IMR-90 (cell line): ENCODE data around the gene F12. TPM values are rescaled to one million over a fixed set of nuclear protein-coding genes. Genes with fewer than 3 reads are reported as not detected.

Source experiments
- ATAC-seq: fragments of 200-7000 bp; cut with Tn5 transposase; 2 replicates; pipeline ENCODE4 v1.9.1; 2020; ENCODE audit warnings: low read depth, mild to moderate bottlenecking, moderate library complexity
- BruUV-seq: library from RNA; stranded (reverse); fragments of 400-500 nt; replicated peaks from 2 replicates; lab custom pipeline; 2021; lab: Mats Ljungman, UMichigan
- CTCF ChIA-PET: fragments of 300-600 bp; formaldehyde crosslinking; extraction: SDS; loops from one replicate; lab custom pipeline; 2021; ENCODE audit warnings: antibody characterized with exemption; lab: Yijun Ruan, JAX
- POLR2A ChIA-PET: fragments of 300-600 bp; sonication (Branson Sonifier 250); formaldehyde crosslinking; loops from one replicate; lab custom pipeline; 2022; ENCODE audit warnings: antibody characterized with exemption; ENCODE audit not compliant: unreplicated experiment; lab: Charles Lee
- DNase-seq: peaks from one replicate; pipeline ENCODE4 v3.0.0; 2013
- H2AFZ ChIP-seq: replicated peaks from 2 replicates; pipeline ENCODE3; 2013; ENCODE audit warnings: low read length, mild to moderate bottlenecking; ENCODE audit not compliant: poor library complexity
- H2AK5ac ChIP-seq: 2 replicates; pipeline ENCODE4 v1.6.1; 2013; ENCODE audit warnings: low read depth, low read length, inconsistent platforms
- H2AK9ac ChIP-seq: replicated peaks from 2 replicates; pipeline ENCODE3; 2013; ENCODE audit warnings: mild to moderate bottlenecking, low read depth, low read length, moderate library complexity; ENCODE audit not compliant: poor library complexity
- H2BK120ac ChIP-seq: 2 replicates; pipeline ENCODE4 v1.6.1; 2013; ENCODE audit warnings: low read depth, low read length, inconsistent platforms
- H2BK15ac ChIP-seq: 3 replicates; pipeline ENCODE4 v1.6.1; 2013; ENCODE audit warnings: low read depth, low read length, inconsistent platforms
- H2BK20ac ChIP-seq: 2 replicates; pipeline ENCODE4 v1.6.1; 2013; ENCODE audit warnings: low read depth, mild to moderate bottlenecking, inconsistent platforms, low read length, moderate library complexity
- H2BK5ac ChIP-seq: 2 replicates; pipeline ENCODE4 v1.6.1; 2013; ENCODE audit warnings: mild to moderate bottlenecking, low read depth, low read length, inconsistent platforms; ENCODE audit not compliant: poor library complexity, severe bottlenecking
- H3K14ac ChIP-seq: replicated peaks from 2 replicates; pipeline ENCODE4 v1.6.1; 2013; ENCODE audit warnings: low read depth, low read length, inconsistent platforms
- H3K18ac ChIP-seq: 2 replicates; pipeline ENCODE4 v1.6.1; 2013; ENCODE audit warnings: low read depth, low read length, control low read depth
- H3K23ac ChIP-seq: 2 replicates; pipeline ENCODE4 v1.6.1; 2013; ENCODE audit warnings: low read depth, low read length, inconsistent platforms
- H3K27ac ChIP-seq: 2 replicates; pipeline ENCODE4 v1.5.1; 2013; ENCODE audit warnings: mild to moderate bottlenecking, control low read depth, low read length; ENCODE audit not compliant: insufficient read depth
- H3K27me3 ChIP-seq: 2 replicates; pipeline ENCODE4 v1.6.1; 2013; ENCODE audit warnings: low read length; ENCODE audit not compliant: control insufficient read depth, insufficient read depth
- H3K36me3 ChIP-seq: 2 replicates; pipeline ENCODE4 v1.6.1; 2013; ENCODE audit warnings: low read length, mixed read lengths; ENCODE audit not compliant: control insufficient read depth, insufficient read depth
- H3K4ac ChIP-seq: 2 replicates; pipeline ENCODE4 v1.6.1; 2013; ENCODE audit warnings: low read depth, low read length, inconsistent platforms
- H3K4me1 ChIP-seq: 2 replicates; pipeline ENCODE4 v1.6.1; 2013; ENCODE audit warnings: low read length, mixed read lengths; ENCODE audit not compliant: control insufficient read depth, insufficient read depth
- H3K4me2 ChIP-seq: 2 replicates; pipeline ENCODE4 v1.6.1; 2013; ENCODE audit warnings: low read depth, mild to moderate bottlenecking, control low read depth, low read length, moderate library complexity
- H3K4me3 ChIP-seq: 2 replicates; pipeline ENCODE4 v1.5.1; 2013; ENCODE audit warnings: low read depth, mild to moderate bottlenecking, control low read depth, low read length, moderate library complexity; ENCODE audit not compliant: insufficient read depth
- H3K56ac ChIP-seq: 2 replicates; pipeline ENCODE4 v1.6.1; 2013; ENCODE audit warnings: low read length, inconsistent platforms; ENCODE audit not compliant: insufficient read depth; ENCODE audit errors: extremely low read depth
- H3K79me1 ChIP-seq, 2 experiments: 2 replicates each; pipeline ENCODE4 v1.6.1; 2013; ENCODE audit warnings: low read length in 2 of 2, inconsistent platforms in 1 of 2, low read depth in 1 of 2
- H3K9ac ChIP-seq: 2 replicates; pipeline ENCODE4 v1.6.1; 2013; ENCODE audit warnings: low read depth, low read length, control low read depth
- H3K9me1 ChIP-seq: 2 replicates; pipeline ENCODE4 v1.6.1; 2013; ENCODE audit warnings: low read length, inconsistent platforms; ENCODE audit not compliant: insufficient read depth
- H3K9me3 ChIP-seq: 2 replicates; pipeline ENCODE4 v1.6.1; 2013; ENCODE audit warnings: low read length; ENCODE audit not compliant: control insufficient read depth, insufficient read depth
- H4K20me1 ChIP-seq: 2 replicates; pipeline ENCODE4 v1.6.1; 2013; ENCODE audit warnings: low read length, inconsistent platforms; ENCODE audit not compliant: insufficient read depth
- H4K5ac ChIP-seq: 2 replicates; pipeline ENCODE4 v1.6.1; 2013; ENCODE audit warnings: mild to moderate bottlenecking, low read depth, low read length, control low read depth
- H4K8ac ChIP-seq, 2 experiments: 2 replicates each; pipeline ENCODE4 v1.6.1; 2013; ENCODE audit warnings: low read depth in 2 of 2, low read length in 2 of 2, control low read depth in 1 of 2, inconsistent platforms in 1 of 2
- H4K91ac ChIP-seq: 2 replicates; pipeline ENCODE4 v1.6.1; 2013; ENCODE audit warnings: low read depth, low read length, inconsistent platforms; ENCODE audit not compliant: insufficient read depth
- BHLHE40 ChIP-seq: fragments of 150-350 bp; IDR thresholded peaks from 2 replicates; pipeline ENCODE4 v1.6.1; 2016; ENCODE audit warnings: mild to moderate bottlenecking, low read depth, low read length
- CHD1 ChIP-seq: IDR thresholded peaks from 2 replicates; pipeline ENCODE4 v1.6.1; 2012; ENCODE audit warnings: low read depth, low read length, improper control_type of control experiment
- FOS ChIP-seq: fragments of 150-350 bp; IDR thresholded peaks from 2 replicates; pipeline ENCODE4 v1.6.1; 2016; ENCODE audit warnings: low read depth, low read length
- MAFK ChIP-seq: IDR thresholded peaks from 2 replicates; pipeline ENCODE4 v1.6.1; 2012; ENCODE audit warnings: low read depth, low read length, improper control_type of control experiment
- MXI1 ChIP-seq: IDR thresholded peaks from 2 replicates; pipeline ENCODE4 v1.6.1; 2012; ENCODE audit warnings: low read depth, mild to moderate bottlenecking, low read length, moderate library complexity, borderline replicate concordance
- RCOR1 ChIP-seq: IDR thresholded peaks from 2 replicates; pipeline ENCODE4 v1.6.1; 2012; ENCODE audit warnings: mild to moderate bottlenecking, low read length, improper control_type of control experiment; ENCODE audit not compliant: insufficient replicate concordance
- RFX5 ChIP-seq: IDR thresholded peaks from 2 replicates; pipeline ENCODE4 v1.8.0; 2012; ENCODE audit warnings: low read depth, mild to moderate bottlenecking, low read length, moderate library complexity
- SMC3 ChIP-seq: fragments of 150-350 bp; IDR thresholded peaks from 2 replicates; pipeline ENCODE4 v1.6.1; 2016; ENCODE audit warnings: low read depth, mild to moderate bottlenecking, antibody characterized with exemption, low read length, moderate library complexity
- WGBS, 2 experiments: methylation state at CpG; one replicate each; pipeline versions ENCODE4 v1.1.5 to v1.1.7; 2013; ENCODE audit warnings: missing lambda C conversion rate in 2 of 2; ENCODE audit not compliant: insufficient read length in 1 of 2; ENCODE audit errors: extremely low coverage in 2 of 2; 5-methylcytosine and 5-hydroxymethylcytosine counted together
- dilution Hi-C: fragments of 300-500 bp; cut with HindIII; formaldehyde crosslinking; loops from one replicate; pipeline ENCODE4 v1.14.3; 2018; ENCODE audit warnings: low sequenced_read_pairs; ENCODE audit not compliant: unreplicated experiment
- in situ Hi-C: fragments of 300-500 bp; cut with MboI; formaldehyde crosslinking; loops from 3 replicates; pipeline ENCODE4 v1.14.3; 2019; ENCODE audit warnings: low sequenced_read_pairs, inconsistent platforms, mixed read lengths
- intact Hi-C: fragments of 100-400 bp; cut with micrococcal nuclease; formaldehyde crosslinking; loops from 2 replicates; pipeline ENCODE4 v1.10.0; 2022
- polyA plus RNA-seq, 3 experiments: library from polyadenylated mRNA; depleted of rRNA; stranded (reverse); fragments of >200 nt; gene quantifications; 2 replicates each; pipeline ENCODE4 v1.2.3, GENCODE V29; 2012; ENCODE audit warnings: low replicate concordance in 1 of 3
- total RNA-seq: library from RNA; depleted of rRNA; stranded (reverse); fragments of >200 nt; gene quantifications from 2 replicates; pipeline ENCODE4 v1.2.3, GENCODE V29; 2012
- TF ChIP-seq, protein P1 (sequence below): conservative IDR thresholded peaks from 2 replicates; pipeline ENCODE4 v1.5.1; 2012; ENCODE audit warnings: mild to moderate bottlenecking, low read depth, low read length, improper control_type of control experiment
- TF ChIP-seq, protein P2 (sequence below): fragments of 150-350 bp; IDR thresholded peaks from 2 replicates; pipeline ENCODE4 v1.6.1; 2016; ENCODE audit warnings: low read depth, mild to moderate bottlenecking, low read length, moderate library complexity, borderline replicate concordance

The F12 gene
- total and polyA plus RNA-seq, 2 of the 4 experiments (the other 2 are of a cell fraction): 0.36 to 1.2 TPM

DNA sequence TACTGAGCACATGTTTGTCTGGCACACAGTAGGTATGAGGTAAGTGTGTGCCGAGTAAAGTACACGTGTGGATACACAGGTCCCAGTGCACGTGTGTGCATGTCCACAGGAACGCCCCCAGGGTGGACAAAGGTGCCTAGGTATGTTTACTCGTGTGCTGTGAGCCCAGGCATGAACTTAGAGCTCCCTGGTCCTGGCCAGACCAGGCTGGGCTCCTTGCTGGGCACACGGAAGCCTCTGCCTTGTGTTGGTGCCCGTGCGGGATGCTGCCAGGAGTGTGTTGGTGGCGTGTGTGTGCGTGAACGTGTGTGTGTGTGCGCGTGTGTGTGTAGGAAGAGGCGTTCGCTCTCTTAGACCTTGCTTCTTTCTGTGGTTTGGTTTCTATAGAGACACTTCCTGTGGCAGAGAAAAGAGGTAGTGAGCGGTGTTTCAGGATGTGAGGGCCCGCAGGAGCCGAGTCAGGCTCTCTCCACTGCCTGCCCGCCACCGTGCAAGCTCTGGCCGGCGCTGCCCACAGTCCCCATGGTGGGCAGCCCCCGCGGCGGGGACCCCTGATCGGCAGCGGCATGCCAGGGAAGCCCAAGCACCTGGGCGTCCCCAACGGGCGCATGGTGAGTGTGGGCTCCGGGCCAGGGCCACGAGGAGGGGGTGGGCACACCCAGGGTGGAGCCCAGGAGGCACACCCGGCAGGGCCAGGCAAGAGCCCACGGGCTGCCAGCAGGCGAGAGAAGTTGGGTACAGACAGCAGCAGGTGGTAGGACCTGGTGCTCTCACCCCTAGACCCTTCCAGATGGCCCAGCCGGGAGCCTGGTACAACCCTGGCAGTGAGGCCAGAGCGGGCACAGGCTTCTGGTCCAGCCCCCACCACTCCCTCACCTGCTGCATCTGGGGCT lies 51.7 kb downstream of the F12 start, which contains the start of gene RGS14 (continued):
- TF ChIP-seq, protein P1, sequence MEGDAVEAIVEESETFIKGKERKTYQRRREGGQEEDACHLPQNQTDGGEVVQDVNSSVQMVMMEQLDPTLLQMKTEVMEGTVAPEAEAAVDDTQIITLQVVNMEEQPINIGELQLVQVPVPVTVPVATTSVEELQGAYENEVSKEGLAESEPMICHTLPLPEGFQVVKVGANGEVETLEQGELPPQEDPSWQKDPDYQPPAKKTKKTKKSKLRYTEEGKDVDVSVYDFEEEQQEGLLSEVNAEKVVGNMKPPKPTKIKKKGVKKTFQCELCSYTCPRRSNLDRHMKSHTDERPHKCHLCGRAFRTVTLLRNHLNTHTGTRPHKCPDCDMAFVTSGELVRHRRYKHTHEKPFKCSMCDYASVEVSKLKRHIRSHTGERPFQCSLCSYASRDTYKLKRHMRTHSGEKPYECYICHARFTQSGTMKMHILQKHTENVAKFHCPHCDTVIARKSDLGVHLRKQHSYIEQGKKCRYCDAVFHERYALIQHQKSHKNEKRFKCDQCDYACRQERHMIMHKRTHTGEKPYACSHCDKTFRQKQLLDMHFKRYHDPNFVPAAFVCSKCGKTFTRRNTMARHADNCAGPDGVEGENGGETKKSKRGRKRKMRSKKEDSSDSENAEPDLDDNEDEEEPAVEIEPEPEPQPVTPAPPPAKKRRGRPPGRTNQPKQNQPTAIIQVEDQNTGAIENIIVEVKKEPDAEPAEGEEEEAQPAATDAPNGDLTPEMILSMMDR: no peak

DNA sequence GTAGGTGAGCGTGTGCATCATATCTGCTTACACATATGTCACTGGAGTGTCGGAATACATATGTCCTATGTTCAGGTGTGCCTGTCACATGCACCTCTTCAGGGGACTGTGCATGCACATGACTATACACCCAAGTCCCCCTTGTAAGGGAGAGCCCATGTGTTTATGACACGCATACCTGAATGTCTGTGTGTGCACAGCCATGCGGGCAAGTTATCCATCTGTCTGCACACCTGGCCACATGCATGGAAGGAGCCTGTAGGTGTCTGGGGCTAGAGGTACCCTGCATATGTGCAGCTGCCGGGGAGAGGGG lies 52.3 kb downstream of the F12 start:
- no peak overlapping the region for H2BK120ac ChIP-seq
- H3K27ac ChIP-seq: no peak overlapping the region
- peaks cover 2% of the 10 kb centered on the region; the same call in 1 of the 2 replicates for H3K9me3 ChIP-seq
- H4K91ac ChIP-seq: no peak overlapping the region
- H3K18ac ChIP-seq: no peak overlapping the region
- H3K79me1 ChIP-seq: no peaks in the 10 kb centered on the region
- H2BK5ac ChIP-seq: no peak overlapping the region
- H2AK9ac ChIP-seq: no peak overlapping the region
- H3K56ac ChIP-seq: no peak overlapping the region
- no peak overlapping the region for H3K23ac ChIP-seq
- intact Hi-C loops: no loop called here
- H3K27me3 ChIP-seq: peaks cover 25% of the 10 kb centered on the region
- no peak overlapping the region for H3K4ac ChIP-seq
- no peak overlapping the region for H2BK20ac ChIP-seq
- no peak overlapping the region for H2BK15ac ChIP-seq
- no peaks in the 10 kb centered on the region for H3K36me3 ChIP-seq
- no peak overlapping the region for H2AK5ac ChIP-seq
- dilution Hi-C loops: no loop called here
- H3K4me3 ChIP-seq: no peak overlapping the region
- H2AFZ ChIP-seq: no peak overlapping the region
- in situ Hi-C loops: no loop called here
- no peaks in the 10 kb centered on the region for H4K20me1 ChIP-seq
- H4K8ac ChIP-seq: no peak overlapping the region
- ChIA-PET POLR2A (no interaction called here), CTCF (interaction anchor here (1.6 kb wide), 1 partner anchor 12 kb away, joined by 4 read pairs; no protein-coding TSS in a partner anchor)
- ATAC-seq: no peak
- H3K14ac ChIP-seq: no peak overlapping the region
- peaks cover 1% of the 10 kb centered on the region; the same call in 1 of the 2 replicates for H3K9me1 ChIP-seq
- no TSS peak for BruUV-seq
- no peak for DNase-seq
- no peak overlapping the region for H3K4me2 ChIP-seq
- WGBS, 2 experiments: 93% methylated on average over 2 of the region's 5 CpGs; no CpG with 5 or more reads in 1 of the 2 experiments
- H3K4me1 ChIP-seq: no peaks in the 10 kb centered on the region
- H3K9ac ChIP-seq: no peak overlapping the region
- no peak overlapping the region for H4K5ac ChIP-seq
- TF ChIP-seq CHD1 (no peak), SMC3 (no peak), MAFK (no peak), RFX5 (no peak), RCOR1 (no peak), MXI1 (no peak), BHLHE40 (no peak), FOS (no peak)
- TF ChIP-seq, protein P1: no peak
- TF ChIP-seq, protein P2, sequence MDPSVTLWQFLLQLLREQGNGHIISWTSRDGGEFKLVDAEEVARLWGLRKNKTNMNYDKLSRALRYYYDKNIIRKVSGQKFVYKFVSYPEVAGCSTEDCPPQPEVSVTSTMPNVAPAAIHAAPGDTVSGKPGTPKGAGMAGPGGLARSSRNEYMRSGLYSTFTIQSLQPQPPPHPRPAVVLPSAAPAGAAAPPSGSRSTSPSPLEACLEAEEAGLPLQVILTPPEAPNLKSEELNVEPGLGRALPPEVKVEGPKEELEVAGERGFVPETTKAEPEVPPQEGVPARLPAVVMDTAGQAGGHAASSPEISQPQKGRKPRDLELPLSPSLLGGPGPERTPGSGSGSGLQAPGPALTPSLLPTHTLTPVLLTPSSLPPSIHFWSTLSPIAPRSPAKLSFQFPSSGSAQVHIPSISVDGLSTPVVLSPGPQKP: no peak
